ENCODE results near the gene TMEM140. TPM values are rescaled to one million over a fixed set of nuclear protein-coding genes. Genes with fewer than 3 reads are reported as not detected.

TMEM140 gene
- total and polyA plus RNA-seq, 9 of the 15 experiments (the other 6 are each of a cell fraction or from before 2014, with no cell fraction given): 0.03 to 0.82 (median 0.23) TPM

DNA sequence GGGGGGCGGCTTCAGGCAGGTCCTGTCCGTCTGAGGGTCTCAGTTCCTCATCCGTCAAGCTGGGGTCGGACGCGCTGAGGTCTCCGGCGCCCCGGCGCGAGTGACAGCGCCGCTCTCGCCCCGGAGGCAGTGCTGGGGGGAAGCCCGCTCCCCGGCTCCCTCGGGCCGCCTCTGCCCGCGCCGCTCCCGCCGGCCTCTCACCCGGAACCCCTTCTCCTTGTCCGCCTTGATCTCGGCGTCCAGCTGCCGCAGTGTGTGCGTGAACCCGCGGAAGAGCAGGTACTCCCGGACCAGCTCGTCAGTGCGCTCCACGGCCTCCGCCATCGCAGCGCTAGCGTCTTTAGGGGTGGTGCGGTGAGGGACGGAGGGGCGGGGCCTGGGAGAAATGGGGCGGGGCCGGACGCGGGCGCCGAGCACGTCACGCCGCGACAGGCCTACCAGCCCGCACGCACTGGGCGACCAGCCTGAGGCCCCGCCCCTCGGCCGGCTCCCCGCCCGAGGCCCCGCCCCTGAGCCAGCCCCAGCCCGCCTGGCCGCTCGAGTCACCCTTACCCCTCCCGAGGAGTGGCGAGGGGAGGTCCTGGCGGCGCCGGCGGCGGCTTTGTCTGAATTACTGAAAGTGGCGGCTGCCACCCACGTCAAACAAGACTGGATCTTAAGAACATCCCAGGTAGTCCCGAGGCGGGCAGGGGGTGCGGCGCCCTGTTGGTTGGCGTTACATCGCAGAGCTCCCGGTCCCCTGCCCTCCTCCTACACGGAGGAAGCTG, 63.5 kb downstream of the TMEM140 start, which contains the start of gene WDR91 (continued):
- TF ChIP-seq ZBTB7A (IDR thresholded peaks at IDR 0.05; ENCODE audit: borderline replicate concordance, control insufficient read depth, low read depth, low read length): peak; percentile 41; the same call in 1 of the 2 replicates
- peak; percentile 74; the same call in 1 of the 2 replicates for TF ChIP-seq PML (IDR thresholded peaks at IDR 0.05; ENCODE audit: low read length)
- no peak for TF ChIP-seq DPF2 (IDR thresholded peaks at IDR 0.05)
- no peak for TF ChIP-seq ZBTB8A (IDR thresholded peaks at IDR 0.05; ENCODE audit: partially characterized antibody)
- no peak for TF ChIP-seq KDM1A (IDR thresholded peaks at IDR 0.05)
- TF ChIP-seq MAZ (CRISPR knock-in tag; conservative IDR thresholded peaks at IDR 0.05 in 1 of 2, IDR thresholded peaks at IDR 0.05 in 1 of 2): peak; percentile 74 to 80
- TF ChIP-seq, protein P1, sequence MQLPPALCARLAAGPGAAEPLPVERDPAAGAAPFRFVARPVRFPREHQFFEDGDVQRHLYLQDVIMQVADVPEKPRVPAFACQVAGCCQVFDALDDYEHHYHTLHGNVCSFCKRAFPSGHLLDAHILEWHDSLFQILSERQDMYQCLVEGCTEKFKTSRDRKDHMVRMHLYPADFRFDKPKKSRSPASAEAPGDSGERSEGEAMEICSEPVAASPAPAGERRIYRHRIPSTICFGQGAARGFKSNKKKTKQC (CRISPR knock-in tag; IDR thresholded peaks at IDR 0.05): peak; percentile 75; the same call in 1 of the 2 replicates
- TF ChIP-seq CBX8 (IDR thresholded peaks at IDR 0.05; ENCODE audit: borderline replicate concordance, extremely low read depth, low read depth, low read length, poor library complexity, severe bottlenecking): no peak
- TF ChIP-seq SMAD2 (IDR thresholded peaks at IDR 0.05; ENCODE audit: low read depth, low read length): no peak
- no peak for TF ChIP-seq ZNF586 (CRISPR knock-in tag; conservative IDR thresholded peaks at IDR 0.05)
- TF ChIP-seq BACH1 (tag; IDR thresholded peaks at IDR 0.05): no peak
- TF ChIP-seq EP300 (IDR thresholded peaks at IDR 0.05; ENCODE audit: low read length): no peak
- TF ChIP-seq, protein P2, sequence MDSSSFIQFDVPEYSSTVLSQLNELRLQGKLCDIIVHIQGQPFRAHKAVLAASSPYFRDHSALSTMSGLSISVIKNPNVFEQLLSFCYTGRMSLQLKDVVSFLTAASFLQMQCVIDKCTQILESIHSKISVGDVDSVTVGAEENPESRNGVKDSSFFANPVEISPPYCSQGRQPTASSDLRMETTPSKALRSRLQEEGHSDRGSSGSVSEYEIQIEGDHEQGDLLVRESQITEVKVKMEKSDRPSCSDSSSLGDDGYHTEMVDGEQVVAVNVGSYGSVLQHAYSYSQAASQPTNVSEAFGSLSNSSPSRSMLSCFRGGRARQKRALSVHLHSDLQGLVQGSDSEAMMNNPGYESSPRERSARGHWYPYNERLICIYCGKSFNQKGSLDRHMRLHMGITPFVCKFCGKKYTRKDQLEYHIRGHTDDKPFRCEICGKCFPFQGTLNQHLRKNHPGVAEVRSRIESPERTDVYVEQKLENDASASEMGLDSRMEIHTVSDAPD (CRISPR knock-in tag; IDR thresholded peaks at IDR 0.05): no peak
- no peak for TF ChIP-seq ZNF324 (CRISPR knock-in tag; IDR thresholded peaks at IDR 0.05)
- TF ChIP-seq, protein P3, sequence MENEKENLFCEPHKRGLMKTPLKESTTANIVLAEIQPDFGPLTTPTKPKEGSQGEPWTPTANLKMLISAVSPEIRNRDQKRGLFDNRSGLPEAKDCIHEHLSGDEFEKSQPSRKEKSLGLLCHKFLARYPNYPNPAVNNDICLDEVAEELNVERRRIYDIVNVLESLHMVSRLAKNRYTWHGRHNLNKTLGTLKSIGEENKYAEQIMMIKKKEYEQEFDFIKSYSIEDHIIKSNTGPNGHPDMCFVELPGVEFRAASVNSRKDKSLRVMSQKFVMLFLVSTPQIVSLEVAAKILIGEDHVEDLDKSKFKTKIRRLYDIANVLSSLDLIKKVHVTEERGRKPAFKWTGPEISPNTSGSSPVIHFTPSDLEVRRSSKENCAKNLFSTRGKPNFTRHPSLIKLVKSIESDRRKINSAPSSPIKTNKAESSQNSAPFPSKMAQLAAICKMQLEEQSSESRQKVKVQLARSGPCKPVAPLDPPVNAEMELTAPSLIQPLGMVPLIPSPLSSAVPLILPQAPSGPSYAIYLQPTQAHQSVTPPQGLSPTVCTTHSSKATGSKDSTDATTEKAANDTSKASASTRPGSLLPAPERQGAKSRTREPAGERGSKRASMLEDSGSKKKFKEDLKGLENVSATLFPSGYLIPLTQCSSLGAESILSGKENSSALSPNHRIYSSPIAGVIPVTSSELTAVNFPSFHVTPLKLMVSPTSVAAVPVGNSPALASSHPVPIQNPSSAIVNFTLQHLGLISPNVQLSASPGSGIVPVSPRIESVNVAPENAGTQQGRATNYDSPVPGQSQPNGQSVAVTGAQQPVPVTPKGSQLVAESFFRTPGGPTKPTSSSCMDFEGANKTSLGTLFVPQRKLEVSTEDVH (IDR thresholded peaks at IDR 0.05; ENCODE audit: low read depth, partially characterized antibody): no peak
- TF ChIP-seq POLR2A (conservative IDR thresholded peaks at IDR 0.05): peak; percentile 93
- TF ChIP-seq, protein P4, sequence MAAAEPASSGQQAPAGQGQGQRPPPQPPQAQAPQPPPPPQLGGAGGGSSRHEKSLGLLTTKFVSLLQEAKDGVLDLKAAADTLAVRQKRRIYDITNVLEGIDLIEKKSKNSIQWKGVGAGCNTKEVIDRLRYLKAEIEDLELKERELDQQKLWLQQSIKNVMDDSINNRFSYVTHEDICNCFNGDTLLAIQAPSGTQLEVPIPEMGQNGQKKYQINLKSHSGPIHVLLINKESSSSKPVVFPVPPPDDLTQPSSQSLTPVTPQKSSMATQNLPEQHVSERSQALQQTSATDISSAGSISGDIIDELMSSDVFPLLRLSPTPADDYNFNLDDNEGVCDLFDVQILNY (CRISPR knock-in tag; IDR thresholded peaks at IDR 0.05): no peak
- no peak for TF ChIP-seq C11orf30 (IDR thresholded peaks at IDR 0.05; ENCODE audit: low read depth)
- no peak; the same call in 1 of the 2 replicates for TF ChIP-seq RNF2 (IDR thresholded peaks at IDR 0.05)
- peak; percentile 60; the same call in 1 of the 2 replicates for TF ChIP-seq GABPA (tag; conservative IDR thresholded peaks at IDR 0.05; ENCODE audit: low read depth)

All from K562 (cell line).